ENCODE measurements around the gene PRRX2.

DNA sequence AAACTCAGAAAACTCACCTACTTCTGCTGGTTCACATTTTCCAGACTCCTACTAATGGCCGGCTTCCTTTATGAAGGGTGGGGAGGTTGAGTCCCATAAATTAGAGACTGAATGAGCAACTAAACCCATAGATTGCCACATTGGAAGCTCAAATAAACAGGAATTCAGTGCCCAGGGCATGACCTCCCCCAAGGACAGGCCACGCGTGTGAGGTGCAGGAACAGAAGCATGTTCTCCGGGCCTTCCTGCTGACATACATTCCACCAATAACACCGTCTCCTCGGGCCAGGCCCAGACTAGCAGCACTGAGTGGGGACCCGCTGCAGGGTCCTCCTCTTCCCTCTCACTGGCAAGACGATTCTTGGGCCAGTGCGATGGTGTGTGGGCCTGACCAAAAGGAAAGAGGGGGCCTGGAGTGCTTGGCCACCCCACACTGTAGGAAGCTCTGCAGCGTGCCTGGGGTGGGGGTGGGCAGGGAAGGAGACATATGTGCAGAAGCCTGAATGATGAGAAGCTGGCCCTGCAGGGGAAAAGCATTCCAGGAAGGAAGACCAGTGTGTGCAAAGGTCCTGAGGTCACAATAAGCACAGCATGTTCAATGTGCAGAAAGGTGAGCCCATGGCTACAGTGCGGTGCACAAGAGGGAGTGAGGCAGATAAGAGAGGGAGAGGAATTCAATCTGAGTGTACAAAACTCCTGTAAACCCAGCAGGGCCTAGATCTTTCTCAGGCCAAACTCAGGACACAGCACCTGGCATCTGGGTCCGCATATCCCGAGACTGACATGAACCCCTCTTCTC, 75.4 kb downstream of the PRRX2 start:
- TF ChIP-seq BHLHE40 (IDR thresholded peaks at IDR 0.05; ENCODE audit: borderline replicate concordance) (no peak), PKNOX1 (IDR thresholded peaks at IDR 0.05) (no peak), FOXK2 (IDR thresholded peaks at IDR 0.05) (no peak), SUZ12 (IDR thresholded peaks at IDR 0.05) (no peak), SP1 (IDR thresholded peaks at IDR 0.05) (no peak), ARNT (IDR thresholded peaks at IDR 0.05) (no peak), NFRKB (IDR thresholded peaks at IDR 0.05) (no peak)
